ENCODE data around the gene CHCHD10.

The CHCHD10 gene

DNA sequence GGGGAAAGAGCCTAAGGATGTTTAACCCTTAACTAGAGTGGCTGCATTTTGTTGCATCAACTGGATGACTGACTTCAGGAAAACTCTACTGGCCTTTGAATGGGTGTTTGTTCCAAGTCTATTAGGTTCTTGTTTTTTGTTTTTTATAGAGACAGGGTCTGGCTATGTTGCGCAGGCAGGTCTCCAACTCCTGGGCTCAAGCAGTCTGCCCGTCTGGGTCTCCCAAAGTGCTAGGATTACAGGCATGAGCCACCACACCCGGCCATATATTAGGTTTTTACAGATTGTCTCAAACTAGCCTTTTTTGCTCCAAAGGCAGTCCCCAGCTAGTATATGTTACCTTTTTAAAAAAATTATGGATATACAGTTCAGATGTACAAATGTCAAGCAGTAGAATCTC is 20.1 kb upstream of the CHCHD10 start:
- DNase-seq (ENCODE audit: low read depth in 2 of 2, low spot score in 1 of 2), result no peak

DNA sequence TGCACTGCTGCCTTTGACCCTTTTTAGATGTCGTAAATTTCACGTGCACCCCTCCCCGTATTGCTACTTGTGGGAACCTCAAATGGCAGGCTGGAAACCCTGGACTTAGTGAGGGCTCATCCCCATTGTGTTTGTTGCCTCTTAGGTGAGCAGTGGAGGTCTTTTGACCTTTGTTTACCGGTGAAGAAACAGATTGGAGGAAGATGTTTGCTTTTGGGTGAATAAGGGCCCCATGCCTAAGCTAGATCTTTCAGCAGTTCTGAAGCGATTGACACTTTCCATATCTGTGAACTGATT is 19.8 kb upstream of the CHCHD10 start:
- no peak for DNase-seq (ENCODE audit: low read depth in 2 of 2, low spot score in 1 of 2)

DNA sequence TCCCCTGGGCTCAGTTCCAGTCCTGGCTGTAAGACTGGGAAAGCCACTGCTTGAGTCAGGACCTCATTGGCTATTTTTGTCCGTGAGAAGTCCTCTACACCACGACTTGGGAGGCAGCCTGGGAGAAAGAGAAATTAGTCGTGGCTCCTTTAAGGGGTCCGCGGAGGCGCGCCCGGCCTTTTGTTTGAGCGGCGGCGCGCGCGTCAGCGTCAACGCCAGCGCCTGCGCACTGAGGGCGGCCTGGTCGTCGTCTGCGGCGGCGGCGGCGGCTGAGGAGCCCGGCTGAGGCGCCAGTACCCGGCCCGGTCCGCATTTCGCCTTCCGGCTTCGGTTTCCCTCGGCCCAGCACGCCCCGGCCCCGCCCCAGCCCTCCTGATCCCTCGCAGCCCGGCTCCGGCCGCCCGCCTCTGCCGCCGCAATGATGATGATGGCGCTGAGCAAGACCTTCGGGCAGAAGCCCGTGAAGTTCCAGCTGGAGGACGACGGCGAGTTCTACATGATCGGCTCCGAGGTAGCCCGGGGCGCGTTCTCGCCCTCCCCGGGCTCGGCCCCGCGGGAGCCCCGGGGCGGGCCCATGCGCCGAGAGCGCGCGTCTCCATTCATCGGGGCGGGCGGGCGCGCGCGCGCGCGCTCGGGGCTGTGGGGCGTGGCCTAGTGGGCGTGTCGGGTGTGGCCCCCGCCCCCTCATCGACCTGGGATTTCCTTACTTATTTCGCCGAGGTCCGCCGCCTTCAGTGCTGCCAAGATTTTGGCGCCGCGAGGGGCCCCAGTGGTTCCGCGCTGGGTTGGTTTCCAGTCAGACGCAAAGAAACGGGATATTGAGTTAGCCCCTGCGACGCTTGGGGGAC is 19.2 kb upstream of the CHCHD10 start, which contains the start of gene SMARCB1:
Gene SMARCB1 (plus strand): TSS at position 215 of the 848 bp plus-strand sequence. CDS start 204 bp downstream, at position 419.
- DNase-seq (ENCODE audit: low read depth in 2 of 2, low spot score in 1 of 2), result peak; percentile 79 to 88

DNA sequence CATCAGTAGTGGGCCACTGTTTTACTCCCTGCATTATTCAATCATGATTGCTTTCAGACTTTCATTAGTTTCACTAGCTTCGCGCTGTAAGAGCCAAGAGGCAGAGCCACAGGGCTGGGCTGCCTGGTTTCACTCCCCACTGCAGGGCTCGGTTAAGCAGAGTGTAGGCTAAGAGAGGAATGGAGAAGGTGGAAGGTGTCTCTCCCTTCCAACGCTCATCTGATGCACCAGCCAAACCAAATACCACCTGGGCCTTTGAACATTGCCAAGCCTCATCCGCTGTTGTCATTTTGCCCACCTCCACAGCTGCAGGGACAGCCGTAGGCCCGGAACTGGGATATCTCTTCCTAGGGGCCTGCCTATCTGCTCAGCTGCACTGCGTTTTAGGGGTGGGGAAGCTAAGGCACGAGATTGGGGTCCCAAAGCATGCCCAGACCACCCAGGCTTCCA is 18.5 kb upstream of the CHCHD10 start:
- no peak for DNase-seq (ENCODE audit: low read depth in 2 of 2, low spot score in 1 of 2)

DNA sequence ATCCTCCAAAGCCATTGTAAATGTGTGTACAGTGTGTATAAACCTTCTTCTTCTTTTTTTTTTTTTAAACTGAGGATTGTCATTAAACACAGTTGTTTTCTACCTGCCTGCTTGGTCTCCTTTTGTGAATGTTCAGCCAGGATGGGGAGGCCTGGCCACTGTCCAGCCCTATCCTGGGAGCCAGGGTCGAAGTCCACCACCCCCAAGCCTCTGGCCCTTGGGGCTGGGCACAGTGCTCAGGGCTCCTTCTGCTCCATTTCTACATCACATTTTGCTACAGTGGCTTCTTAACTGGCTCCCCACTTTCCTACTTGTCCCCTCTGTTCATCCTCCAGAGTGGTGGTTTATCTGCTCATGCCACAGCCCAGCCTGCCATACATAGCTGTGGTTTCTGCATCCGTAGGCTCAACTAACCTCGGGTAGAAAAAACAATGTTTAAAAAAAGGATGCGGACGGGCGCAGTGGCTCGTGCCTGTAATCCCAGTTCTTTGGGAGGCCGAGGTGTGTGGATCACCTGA is 16.5 kb upstream of the CHCHD10 start:
- DNase-seq (ENCODE audit: low read depth in 2 of 2, low spot score in 1 of 2), result no peak

DNA sequence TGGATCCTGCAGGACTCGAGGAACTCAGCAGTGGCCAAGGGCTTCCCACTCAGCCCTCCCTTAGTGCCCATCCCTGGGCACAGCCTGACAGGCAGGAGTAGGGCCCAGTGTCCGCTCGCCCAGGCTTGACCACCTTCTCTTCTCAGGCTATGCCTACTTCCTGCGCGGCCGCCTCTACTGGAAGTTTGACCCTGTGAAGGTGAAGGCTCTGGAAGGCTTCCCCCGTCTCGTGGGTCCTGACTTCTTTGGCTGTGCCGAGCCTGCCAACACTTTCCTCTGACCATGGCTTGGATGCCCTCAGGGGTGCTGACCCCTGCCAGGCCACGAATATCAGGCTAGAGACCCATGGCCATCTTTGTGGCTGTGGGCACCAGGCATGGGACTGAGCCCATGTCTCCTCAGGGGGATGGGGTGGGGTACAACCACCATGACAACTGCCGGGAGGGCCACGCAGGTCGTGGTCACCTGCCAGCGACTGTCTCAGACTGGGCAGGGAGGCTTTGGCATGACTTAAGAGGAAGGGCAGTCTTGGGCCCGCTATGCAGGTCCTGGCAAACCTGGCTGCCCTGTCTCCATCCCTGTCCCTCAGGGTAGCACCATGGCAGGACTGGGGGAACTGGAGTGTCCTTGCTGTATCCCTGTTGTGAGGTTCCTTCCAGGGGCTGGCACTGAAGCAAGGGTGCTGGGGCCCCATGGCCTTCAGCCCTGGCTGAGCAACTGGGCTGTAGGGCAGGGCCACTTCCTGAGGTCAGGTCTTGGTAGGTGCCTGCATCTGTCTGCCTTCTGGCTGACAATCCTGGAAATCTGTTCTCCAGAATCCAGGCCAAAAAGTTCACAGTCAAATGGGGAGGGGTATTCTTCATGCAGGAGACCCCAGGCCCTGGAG is 15.7 kb upstream of the CHCHD10 start:
- DNase-seq (ENCODE audit: low read depth in 2 of 2, low spot score in 1 of 2), result no peak

DNA sequence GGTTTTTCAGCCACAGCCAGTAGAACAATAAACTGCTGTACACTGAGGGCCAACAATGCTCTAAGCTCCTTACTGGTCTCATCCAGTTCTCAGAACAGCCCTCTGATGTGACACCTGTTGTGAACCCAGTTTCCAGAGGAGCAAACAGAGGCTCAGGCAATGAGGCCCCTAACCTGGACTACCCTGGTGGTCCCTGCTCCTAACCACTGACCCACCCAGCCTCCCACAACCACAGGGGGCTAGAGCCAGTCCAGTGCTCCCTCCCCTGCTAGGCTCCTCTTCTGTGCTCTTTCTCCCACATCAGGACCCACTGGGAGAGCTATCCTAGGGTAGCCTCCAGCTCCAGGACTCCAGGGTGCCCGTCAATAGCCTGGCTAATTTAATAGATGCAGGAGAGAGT is 14.9 kb upstream of the CHCHD10 start:
- DNase-seq (ENCODE audit: low read depth in 2 of 2, low spot score in 1 of 2), result no peak

DNA sequence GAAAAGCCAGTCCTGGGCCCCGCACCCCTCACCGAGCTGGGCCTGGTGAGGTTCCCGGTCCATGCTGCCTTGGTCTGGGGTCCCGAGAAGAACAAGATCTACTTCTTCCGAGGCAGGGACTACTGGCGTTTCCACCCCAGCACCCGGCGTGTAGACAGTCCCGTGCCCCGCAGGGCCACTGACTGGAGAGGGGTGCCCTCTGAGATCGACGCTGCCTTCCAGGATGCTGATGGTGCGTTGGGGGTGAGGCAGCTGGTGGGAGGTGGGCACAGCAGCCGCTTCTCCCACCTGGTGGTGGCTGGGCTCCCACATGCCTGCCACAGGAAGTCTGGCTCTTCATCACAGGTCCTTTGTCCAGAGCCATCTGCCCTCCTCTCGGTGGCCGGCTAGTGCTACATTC is 14.5 kb upstream of the CHCHD10 start:
- no peak for DNase-seq (ENCODE audit: low read depth in 2 of 2, low spot score in 1 of 2)

DNA sequence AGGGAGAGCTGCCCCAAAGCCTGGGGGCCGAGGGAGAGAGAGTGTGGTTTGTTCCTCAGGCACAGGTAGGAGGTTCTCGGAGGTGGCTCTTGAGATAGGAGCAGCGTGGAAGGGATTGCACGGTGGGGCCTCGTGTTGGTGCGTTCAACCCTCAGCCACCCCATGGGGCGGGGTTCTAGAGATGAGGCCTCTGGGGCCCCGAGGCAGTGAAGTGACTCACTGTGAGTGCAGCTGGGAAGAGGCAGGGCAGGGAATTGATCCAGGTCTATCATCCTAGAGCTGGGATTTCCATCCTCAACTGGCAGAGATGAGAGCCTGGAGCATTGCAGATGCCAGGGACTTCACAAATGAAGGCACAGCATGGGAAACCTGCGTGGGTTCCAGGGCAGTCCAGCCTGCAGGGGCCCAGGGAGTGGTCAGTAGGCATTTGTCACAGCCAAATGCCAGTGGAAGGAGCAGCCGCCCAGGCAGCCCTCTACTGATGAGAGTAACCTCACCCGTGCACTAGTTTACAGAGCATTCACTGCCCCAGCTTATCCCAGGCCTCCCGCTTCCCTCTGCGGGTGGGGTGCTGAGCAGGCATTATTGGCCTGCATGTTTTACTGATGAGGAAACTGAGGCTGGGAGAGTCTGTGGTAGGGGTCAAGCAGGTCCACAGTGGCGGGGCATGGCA is 13.9 kb upstream of the CHCHD10 start:
- DNase-seq (ENCODE audit: low read depth in 2 of 2, low spot score in 1 of 2), result no peak

DNA sequence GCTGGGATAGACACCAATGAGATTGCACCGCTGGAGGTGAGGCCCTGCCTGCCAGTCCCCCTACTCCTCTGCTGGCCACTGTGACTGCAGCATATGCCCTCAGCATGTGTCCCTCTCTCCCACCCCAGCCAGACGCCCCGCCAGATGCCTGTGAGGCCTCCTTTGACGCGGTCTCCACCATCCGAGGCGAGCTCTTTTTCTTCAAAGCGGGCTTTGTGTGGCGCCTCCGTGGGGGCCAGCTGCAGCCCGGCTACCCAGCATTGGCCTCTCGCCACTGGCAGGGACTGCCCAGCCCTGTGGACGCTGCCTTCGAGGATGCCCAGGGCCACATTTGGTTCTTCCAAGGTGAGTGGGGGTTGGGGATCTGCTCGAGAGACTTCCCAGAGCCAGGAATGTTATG is 13.3 kb upstream of the CHCHD10 start:
- no peak for DNase-seq (ENCODE audit: low read depth in 2 of 2, low spot score in 1 of 2)

DNA sequence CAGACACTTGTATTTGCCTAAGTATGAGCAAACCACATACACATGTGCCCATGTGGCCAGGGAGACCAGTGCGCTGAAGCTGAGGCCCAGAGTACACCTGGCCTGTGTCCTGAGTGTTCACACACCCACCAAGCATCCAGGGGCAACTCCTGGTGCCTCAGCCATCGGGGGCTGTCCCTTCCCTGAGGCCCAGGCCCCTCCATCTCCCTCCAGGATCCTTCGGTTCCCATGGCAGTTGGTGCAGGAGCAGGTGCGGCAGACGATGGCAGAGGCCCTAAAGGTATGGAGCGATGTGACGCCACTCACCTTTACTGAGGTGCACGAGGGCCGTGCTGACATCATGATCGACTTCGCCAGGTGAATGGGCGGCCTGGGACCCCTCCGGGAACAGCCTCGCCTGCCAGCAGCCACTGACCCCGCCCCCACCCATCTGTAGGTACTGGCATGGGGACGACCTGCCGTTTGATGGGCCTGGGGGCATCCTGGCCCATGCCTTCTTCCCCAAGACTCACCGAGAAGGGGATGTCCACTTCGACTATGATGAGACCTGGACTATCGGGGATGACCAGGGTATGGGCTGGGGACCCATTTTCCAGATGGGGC is 12.5 kb upstream of the CHCHD10 start:
- DNase-seq (ENCODE audit: low read depth in 2 of 2, low spot score in 1 of 2), result no peak

DNA sequence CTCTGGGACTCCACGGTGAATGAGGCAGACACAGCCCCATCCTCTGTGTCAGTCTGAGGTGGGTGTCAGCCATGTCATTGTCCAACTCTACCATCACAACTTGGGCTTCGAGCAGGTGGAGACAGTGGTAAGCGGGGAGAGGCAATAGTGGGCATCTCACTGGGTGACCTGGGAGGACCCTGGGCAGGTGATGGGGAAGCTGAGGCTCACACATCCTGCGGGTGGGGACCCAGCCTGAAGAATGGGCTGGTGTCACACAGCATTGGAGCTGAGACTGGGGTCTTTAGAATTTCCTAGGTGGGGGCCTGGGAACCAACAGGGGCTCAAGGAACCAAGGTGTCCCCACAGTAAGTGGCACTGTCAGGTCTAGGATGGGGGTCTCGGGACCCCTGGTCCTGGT is 12.0 kb upstream of the CHCHD10 start:
- no peak for DNase-seq (ENCODE audit: low read depth in 2 of 2, low spot score in 1 of 2)

DNA sequence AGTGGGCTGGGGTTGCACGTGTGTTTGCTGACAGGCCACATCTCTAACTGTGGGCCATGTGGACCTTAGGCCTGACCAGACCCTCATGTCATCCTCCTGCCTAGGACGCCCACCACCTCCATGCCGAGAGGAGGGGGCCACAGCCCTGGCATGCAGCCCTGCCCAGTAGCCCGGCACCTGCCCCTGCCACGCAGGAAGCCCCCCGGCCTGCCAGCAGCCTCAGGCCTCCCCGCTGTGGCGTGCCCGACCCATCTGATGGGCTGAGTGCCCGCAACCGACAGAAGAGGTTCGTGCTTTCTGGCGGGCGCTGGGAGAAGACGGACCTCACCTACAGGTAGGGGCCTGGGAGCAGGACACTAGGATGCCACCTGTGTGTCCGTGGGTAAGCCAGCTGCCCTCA is 11.3 kb upstream of the CHCHD10 start:
- no peak for DNase-seq (ENCODE audit: low read depth in 2 of 2, low spot score in 1 of 2)

DNA sequence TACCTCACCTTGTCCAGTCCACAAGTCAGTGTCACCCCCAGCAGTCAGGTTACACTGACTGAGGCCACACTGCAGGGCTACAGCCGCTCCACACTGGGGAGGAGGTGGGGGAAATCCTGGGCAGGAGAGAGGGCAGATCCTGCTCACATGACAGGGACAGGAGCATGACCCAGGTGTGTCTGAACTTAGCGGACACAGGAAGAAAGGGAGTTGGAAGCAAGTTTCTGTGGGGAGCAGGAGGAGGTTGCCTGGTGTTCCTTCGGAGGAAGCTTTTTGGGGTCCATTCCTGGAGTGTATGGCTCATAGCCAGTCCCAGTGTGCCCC is 10.8 kb upstream of the CHCHD10 start:
- DNase-seq (ENCODE audit: low read depth in 2 of 2, low spot score in 1 of 2), result no peak

DNA sequence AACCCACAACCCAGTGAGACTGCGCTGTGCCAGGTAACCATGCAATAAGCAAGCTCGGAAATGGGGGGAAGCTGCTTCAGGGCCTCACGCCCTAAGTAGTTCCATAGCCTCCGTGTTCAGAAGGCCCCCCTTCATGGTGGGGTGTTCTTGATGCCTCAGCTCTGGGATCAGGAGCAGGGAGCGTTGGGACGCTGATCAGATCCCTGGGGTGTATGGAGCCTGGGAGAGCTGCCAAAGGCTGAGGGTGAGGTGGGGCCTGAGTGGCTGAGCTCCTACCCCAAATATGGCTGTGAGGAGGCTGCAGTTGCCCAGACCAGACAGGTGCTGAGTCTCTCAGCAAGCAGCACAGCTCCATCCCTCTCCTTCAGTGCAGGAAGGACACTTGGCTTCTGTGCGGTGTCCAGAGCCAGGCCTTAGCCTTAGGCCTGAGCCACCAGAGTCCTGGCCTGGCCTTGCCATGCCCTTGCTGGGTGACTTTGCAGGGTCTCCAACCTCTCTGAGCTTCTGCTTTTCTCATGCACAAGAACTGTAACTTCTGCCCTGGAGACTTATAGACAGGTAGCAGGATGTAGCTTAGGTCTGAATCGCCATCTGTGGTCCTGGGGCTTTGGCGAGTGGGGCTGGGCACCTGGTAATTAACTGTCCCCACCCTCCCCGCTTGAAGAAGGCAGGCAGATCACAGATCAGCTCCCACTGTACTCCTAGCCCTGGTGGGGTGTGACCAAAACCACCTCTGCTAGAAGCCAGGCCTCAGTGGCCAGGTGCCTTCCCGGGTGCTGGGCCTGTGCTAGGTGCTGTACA is 10.2 kb upstream of the CHCHD10 start:
- DNase-seq (ENCODE audit: low read depth in 2 of 2, low spot score in 1 of 2), result no peak

DNA sequence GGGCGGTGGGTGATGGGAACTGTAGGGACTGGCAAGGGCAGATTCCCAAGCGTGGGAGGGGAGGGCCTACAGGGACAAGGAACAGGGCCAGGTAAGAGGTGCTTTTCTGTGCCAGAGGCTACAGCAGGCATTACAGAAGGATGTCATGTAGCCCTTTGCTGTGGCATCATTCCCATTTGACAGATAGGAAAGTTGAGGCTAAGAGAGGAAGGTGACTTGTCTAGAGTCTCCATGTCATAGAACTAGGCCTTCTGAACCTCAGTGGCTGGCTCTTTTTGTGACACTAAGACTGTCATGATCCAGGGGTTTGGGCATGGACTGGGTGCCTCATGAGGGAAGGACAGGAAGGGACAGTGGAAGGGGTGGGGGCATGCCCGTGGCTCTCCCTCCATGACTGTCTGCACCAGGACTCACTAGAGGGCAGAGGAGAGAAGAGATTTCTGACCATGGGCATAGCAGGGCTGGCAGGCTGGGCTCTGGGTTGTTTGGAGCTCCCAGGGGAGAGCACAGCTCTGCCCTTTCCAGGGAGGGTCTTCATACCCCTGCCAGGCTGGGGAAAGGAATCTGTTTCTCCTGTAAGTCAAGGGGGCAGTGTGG is 8.1 kb upstream of the CHCHD10 start:
- no peak for DNase-seq (ENCODE audit: low read depth in 2 of 2, low spot score in 1 of 2)

DNA sequence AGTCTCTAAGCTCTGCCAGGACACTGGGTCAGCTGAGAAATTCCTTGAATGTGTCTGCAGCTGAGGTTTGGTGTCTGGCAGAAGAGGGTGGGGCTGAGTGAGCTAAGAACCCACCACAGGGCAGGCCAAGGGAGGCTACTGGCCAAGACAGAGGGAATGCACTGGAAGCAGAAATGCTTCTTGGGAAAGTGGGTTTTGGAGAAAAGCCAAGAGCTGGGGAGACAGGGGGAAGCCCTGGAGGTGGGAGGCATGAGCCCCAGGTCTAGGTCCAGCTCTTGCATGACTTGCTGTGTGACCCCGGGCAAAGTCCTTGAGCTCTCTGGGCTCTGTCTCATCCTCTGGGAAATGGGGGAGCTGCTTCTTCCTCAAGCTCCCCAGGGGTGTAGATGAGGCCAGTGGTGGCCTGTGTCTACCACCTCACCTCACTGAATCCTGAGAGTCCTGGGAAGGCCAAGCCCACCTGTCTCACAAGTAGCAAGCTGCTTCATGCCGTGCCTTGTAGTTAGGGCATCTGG is 7.2 kb upstream of the CHCHD10 start:
- DNase-seq (ENCODE audit: low read depth in 2 of 2, low spot score in 1 of 2), result no peak

DNA sequence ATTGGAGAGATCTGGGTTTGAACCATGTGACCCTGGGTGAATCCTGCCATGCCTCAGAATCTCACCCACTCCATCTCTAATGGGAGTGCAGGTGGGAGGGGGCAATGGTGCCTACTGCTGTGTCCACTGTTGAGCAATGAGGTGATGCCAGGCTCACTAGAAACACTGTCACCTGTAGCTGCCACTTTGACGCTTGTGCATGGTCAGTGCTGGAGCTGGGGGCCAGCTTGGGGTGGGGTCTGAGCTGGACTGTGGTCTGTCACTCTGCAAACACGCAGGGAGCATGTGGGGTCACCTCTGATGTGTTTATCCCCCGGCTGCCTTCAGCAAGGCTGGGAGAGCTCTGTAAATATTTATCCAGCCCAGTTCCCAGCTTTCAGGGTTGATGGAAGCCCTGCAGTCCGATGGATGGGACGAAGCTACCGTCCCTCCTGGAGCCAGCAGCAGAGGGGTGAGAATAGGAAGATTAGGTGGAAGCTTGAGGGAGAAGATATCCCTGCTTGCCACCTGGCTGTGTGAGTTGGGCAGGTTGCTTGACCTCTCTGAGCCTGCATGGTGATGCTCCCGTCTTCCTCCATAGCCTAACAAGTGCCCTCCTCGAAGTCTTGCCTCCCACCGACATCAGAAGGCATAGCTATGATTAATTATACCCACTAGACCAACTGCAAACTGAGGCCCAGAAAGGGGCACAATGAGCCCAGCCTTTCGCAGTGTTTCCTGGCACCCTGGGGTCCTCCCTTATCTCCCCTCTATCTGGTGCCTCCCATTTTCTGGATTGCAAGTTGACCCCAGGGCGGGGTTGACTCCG is 6.5 kb upstream of the CHCHD10 start:
- no peak for DNase-seq (ENCODE audit: low read depth in 2 of 2, low spot score in 1 of 2)

All from stimulated activated CD8-positive, alpha-beta memory T cell treated with anti-CD3 and anti-CD28 coated beads, Interleukin-4, amount 100 ng/mL, for 4 hours (primary cell).